ENCODE measurements around the gene LETM1. TPM values are rescaled to one million over a fixed set of nuclear protein-coding genes. Genes with fewer than 3 reads are reported as not detected.
A peak's percentile ranks its signal among the peaks of the same experiment; 100 is the strongest.

Gene LETM1
- total RNA-seq, 2 donors from 2014 or later, result 28.3 to 45.2 TPM

GRCh38 chr4:1798580-1799386 lies 57.2 kb downstream of the LETM1 start:
- no peak overlapping the region for H3K27ac Mint-ChIP-seq
- ATAC-seq, result no peak

DNA sequence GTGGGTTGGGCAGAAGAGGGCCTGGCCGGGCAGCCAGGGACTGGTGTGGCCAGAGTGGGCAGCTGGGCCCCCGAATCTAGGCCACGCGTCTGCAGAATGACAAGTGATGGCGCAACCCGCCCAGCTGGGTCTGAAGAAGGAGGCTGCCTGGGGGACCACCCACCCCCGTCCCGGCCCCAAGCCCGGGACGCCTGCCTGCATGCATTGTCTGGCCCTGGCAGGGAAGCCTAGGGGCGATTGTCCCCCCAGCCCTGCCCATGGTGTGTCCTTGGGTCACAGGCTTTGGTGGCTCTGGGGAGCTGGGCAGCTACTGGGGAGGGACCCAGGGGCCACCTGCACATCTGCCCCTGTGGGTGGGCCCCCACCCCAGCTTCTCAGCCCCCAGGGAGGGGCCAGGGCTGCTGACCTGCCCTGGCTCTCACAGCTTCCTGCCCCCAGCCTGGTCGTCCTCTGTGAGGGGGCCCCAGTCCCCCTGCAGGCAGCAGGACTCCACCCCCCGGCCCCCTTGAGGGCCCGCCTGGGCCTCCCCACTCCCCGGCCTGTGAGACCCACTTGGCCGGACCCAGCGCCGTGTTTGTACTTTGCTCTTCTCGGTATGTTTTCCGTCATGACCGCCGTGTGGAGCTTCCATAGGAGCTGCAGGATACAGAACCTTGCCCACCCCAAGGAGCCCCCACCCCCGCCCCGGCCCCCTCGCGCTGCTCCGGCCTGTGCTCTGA lies 57.9 kb downstream of the LETM1 start:
- Mint-ChIP-seq H3K9me3 (no peaks in the 10 kb centered on the region), H3K27ac (no peak overlapping the region), H3K36me3 (no peaks in the 10 kb centered on the region)
- no peak for ATAC-seq
- no peak for DNase-seq (ENCODE audit: low spot score in 2 of 2)

More at GRCh38 chr4:1798580-1799386, 57.2 kb downstream of the LETM1 start:
- no peak for DNase-seq (ENCODE audit: low spot score in 2 of 2)
- H3K9me3 Mint-ChIP-seq, result no peaks in the 10 kb centered on the region
- no peaks in the 10 kb centered on the region for H3K36me3 Mint-ChIP-seq

DNA sequence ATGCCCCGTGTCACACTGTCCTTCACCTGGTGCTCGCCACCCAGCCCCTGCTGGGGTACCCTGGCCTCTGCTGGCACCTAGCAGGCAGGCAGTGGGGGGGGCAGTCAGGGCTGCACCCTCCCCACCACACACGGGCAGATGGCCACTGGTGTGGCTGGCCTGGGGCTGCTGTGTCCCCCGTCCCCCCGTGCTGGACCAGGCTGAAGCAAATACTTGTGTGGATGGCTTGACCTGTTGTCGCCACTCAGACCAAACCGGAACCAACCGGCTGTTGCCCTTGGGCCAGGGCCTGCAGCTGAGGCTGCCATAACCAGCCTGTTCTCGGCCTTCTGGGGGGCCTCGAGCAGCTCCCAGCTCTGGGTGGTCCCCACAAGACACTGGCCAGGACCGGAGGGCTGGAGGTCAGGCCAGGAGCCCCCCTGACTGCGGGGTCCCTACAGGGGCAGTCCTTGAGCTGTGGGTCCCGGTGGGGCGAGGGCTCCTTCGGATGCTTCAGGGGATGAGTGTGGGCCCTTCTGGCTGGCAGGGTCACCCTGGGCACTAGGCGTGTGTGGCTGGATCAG lies 58.6 kb downstream of the LETM1 start:
- Mint-ChIP-seq H3K27ac (no peak overlapping the region), H3K36me3 (no peaks in the 10 kb centered on the region), H3K9me3 (no peaks in the 10 kb centered on the region)
- no peak for DNase-seq (ENCODE audit: low spot score in 2 of 2)
- no peak for ATAC-seq

- Mint-ChIP-seq H3K36me3 (no peaks in the 10 kb centered on the region), H3K9me3 (no peaks in the 10 kb centered on the region), H3K27ac (no peak overlapping the region)
- ATAC-seq (no peak), DNase-seq (ENCODE audit: low spot score in 2 of 2) (no peak)
These were observed 59.3 kb downstream of the LETM1 start for GRCh38 chr4:1796486-1797204.

- ATAC-seq (no peak), DNase-seq (ENCODE audit: low spot score in 2 of 2) (no peak)
- Mint-ChIP-seq H3K36me3 (no peaks in the 10 kb centered on the region), H3K27ac (no peak overlapping the region), H3K9me3 (no peaks in the 10 kb centered on the region)
These were observed 60.4 kb downstream of the LETM1 start for GRCh38 chr4:1795299-1796195.

- DNase-seq (ENCODE audit: low spot score in 2 of 2), result no peak
- ATAC-seq, result no peak
- Mint-ChIP-seq H3K9me3 (no peaks in the 10 kb centered on the region), H3K27ac (no peak overlapping the region), H3K36me3 (no peaks in the 10 kb centered on the region)
These were observed 61.1 kb downstream of the LETM1 start for GRCh38 chr4:1794809-1795298.

- Mint-ChIP-seq H3K36me3 (no peaks in the 10 kb centered on the region), H3K27ac (no peak overlapping the region), H3K9me3 (no peaks in the 10 kb centered on the region)
- ATAC-seq (no peak), DNase-seq (ENCODE audit: low spot score in 2 of 2) (no peak)
These were observed 61.8 kb downstream of the LETM1 start for GRCh38 chr4:1793940-1794808.

GRCh38 chr4:1793496-1793840 lies 62.5 kb downstream of the LETM1 start:
- DNase-seq (ENCODE audit: low spot score in 2 of 2) (peak in 1 of 2 donors; percentile 50), ATAC-seq (peak; percentile 23 to 66)
- no peaks in the 10 kb centered on the region for H3K9me3 Mint-ChIP-seq
- no peaks in the 10 kb centered on the region for H3K36me3 Mint-ChIP-seq
- no peak overlapping the region for H3K27ac Mint-ChIP-seq

DNA sequence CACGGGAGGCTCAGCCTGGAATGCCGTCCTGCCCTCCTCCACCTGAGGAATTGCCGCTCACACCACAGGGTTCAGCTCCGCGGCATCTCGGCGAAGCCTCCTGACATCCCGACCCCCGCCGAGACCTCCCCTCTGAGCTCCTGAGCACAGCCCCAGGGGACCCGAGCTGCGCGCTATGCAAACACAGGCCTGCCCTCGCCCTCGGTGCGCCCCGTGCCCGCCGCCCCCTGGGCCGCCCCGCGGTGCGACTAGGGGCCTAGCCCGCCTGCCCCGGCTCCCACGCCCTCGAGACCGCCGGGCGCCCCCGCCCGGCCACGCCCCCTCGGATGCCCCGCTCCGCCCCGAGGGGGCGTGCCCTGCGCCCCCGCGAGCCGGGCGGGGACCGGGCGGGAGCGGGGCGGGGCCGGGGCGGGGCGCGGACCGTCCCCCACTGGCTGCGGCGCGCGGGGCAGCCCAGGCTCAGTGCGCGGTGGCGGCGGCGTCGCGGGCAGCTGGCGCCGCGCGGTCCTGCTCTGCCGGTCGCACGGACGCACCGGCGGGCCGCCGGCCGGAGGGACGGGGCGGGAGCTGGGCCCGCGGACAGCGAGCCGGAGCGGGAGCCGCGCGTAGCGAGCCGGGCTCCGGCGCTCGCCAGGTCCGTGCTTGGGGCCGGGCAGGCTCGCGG lies 63.0 kb downstream of the LETM1 start, which contains the start of gene FGFR3:
FGFR3 (plus strand) TSS at position 462 of the 664 bp plus-strand sequence. CDS start 642 bp downstream, outside the sequence.
- no peaks in the 10 kb centered on the region for H3K9me3 Mint-ChIP-seq
- H3K36me3 Mint-ChIP-seq, result no peaks in the 10 kb centered on the region
- H3K27ac Mint-ChIP-seq, result no peak within 1 kb of the TSS
- DNase-seq (ENCODE audit: low spot score in 2 of 2) (peak in 1 of 2 donors; percentile 60), ATAC-seq (peak; percentile 70 to 86)

DNA sequence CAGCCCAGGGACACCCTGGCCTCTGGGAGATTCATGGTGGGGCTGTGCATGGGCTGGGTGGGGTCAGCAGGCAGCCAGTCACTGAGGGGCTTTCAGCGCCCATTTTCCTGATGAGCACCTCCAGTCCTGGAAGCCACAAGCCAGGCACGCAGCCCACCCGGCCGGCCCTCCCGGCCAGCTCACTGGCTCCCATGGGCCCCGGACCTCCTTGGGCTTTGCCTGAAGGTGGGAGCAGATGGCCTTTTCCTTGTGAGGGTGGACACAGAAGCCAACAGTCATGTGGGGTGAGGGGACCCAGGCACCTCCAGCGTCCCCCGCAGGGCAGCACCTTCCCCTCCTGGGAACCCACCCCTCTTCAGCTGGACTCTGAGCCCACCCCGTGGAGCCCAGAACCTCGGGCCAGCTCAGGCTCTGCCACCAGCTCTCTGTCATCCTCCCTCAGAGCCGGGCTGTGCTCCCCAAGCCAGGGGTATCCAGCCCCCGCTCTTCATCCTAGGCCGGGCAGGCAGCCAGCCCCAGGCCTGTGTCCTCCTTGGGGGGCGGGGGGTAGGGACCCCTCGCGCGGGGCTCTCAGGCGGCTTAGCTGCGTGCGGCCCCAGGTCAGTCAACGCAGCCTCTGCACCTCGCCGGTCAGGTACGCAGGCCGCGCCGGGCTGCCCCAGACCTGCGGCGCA lies 63.7 kb downstream of the LETM1 start:
- Mint-ChIP-seq H3K27ac (no peak overlapping the region), H3K9me3 (no peaks in the 10 kb centered on the region), H3K36me3 (no peaks in the 10 kb centered on the region)
- DNase-seq (ENCODE audit: low spot score in 2 of 2), result no peak
- no peak for ATAC-seq

DNA sequence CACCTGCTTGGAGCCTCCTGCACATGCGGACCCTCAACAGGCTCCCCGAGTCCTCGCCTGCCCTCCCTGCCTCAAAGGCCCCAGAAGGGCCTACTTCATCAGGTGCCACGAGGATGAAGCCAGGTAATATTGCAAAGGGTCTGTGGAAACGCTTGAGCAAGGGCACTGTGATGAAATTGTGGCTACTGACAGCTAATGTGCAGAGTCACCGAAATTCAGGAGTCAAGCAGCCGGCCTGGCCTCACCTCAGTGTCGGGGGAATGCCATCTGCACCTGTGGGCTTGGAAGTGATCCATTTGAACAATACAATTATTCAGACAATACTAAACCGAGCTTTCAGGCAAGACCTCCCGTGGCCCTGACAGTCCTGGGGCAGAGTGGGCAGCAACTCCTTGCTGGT lies 66.0 kb downstream of the LETM1 start:
- DNase-seq (ENCODE audit: low spot score in 2 of 2) (no peak), ATAC-seq (no peak)
- Mint-ChIP-seq H3K9me3 (no peaks in the 10 kb centered on the region), H3K27ac (no peak overlapping the region), H3K36me3 (no peaks in the 10 kb centered on the region)

DNA sequence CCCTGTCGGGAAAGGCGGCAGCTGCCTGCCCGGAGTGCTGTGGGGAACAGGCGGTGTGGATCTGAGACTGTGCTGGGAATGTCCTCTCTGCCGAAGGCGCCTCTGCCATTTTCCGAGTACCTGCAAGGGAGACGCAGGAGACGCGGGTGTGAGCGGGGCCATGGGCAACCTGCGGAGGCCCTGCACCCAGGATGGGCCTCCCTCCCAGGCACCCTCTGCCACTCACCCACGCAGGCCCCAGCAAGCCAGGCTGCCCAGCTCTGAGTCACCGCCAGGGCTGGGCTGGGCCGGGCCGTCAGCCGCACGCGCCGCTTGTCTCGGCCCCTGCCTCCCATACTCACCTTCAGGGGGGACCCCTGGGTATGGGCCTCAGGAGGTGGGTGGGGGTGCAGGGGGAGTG lies 66.4 kb downstream of the LETM1 start:
- Mint-ChIP-seq H3K9me3 (no peaks in the 10 kb centered on the region), H3K27ac (no peak overlapping the region), H3K36me3 (no peaks in the 10 kb centered on the region)
- ATAC-seq, result no peak
- no peak for DNase-seq (ENCODE audit: low spot score in 2 of 2)

GRCh38 chr4:1788254-1788973 lies 67.5 kb downstream of the LETM1 start:
- ATAC-seq, result no peak
- no peaks in the 10 kb centered on the region for H3K9me3 Mint-ChIP-seq
- DNase-seq (ENCODE audit: low spot score in 2 of 2), result no peak
- H3K27ac Mint-ChIP-seq, result no peak overlapping the region
- H3K36me3 Mint-ChIP-seq, result no peaks in the 10 kb centered on the region
